Activated CD4-positive, alpha-beta T cell treated with anti-CD3 and anti-CD28 coated beads, Interleukin-2, amount 50 U/mL, for 24 hours (primary cell): ENCODE measurements around the gene GSDMA.
"Not testable (repeated sequence)": the region's sequence is repeated elsewhere in the genome, so short reads cannot be mapped to it uniquely, and the experiment has no call there.

Experiments used
- DNase-seq, 2 donors: peaks; one replicate each; pipeline ENCODE4 v3.0.0-alpha.2; 2020; ENCODE audit warnings: low read depth in 1 of 2, low spot score in 1 of 2

Gene GSDMA

GRCh38 chr17:39996162-39996561 is 33.4 kb downstream of the GSDMA start:
- DNase-seq = no peak

DNA sequence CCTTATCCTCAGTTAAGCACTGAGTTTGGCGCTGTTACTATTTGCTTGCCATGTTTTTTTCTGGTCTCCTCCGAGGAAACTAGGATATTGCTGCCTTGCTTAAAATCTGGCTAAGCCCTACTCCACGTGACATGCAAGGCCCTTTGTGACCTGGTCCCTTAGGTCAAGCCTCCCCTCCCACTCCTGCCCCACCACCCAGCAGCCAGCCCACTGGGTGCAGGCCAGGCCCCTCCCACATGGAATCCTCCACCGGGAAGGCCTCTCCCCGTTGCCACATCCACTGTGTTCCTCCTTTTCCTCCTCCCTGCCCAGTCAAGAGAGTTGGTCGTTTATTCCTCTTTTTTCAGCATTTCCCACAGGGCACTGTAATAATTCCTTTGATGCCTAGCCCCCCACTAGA is 34.0 kb downstream of the GSDMA start:
- DNase-seq = no peak

- DNase-seq = no peak
These were observed 34.7 kb downstream of the GSDMA start for GRCh38 chr17:39997543-39997942.

DNA sequence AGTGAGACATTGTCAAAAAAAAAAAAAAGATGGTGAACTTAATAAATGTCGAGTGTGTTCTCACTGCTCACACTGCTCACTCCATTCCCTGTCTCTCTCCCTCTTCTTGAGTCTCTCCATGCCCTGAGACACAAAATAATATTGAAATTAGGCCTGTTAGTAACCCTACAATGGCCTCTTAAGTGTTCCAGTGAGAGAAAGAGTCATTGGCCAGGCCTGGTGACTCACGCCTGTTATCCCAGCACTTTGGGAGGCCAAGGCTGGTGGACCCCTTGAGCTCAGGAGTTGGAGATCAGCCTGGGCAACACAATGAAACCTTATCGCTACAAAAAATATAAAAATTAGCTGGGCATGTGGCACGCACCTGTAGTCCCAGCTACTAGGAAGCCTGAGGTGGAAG is 36.3 kb downstream of the GSDMA start:
- DNase-seq = no peak

DNA sequence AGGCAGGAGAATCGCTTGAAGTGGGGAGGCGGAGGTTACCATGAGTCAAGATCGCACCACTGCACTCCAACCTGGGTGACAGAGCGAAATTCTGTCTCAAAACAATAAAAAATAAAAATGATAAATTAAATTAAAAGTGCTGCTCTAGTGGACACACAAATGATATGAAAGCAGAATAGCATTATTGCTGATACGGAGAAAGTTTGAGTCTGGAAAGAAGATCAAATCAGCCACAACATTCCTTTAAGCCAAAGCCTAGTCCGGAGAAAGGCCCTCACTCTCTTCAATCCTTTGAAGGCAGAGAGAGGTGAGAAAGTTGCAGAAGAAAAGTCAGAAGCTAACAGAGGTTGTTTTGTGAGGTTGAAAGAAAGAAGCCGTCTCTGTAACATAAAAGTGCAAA is 37.4 kb downstream of the GSDMA start:
- no peak for DNase-seq

DNA sequence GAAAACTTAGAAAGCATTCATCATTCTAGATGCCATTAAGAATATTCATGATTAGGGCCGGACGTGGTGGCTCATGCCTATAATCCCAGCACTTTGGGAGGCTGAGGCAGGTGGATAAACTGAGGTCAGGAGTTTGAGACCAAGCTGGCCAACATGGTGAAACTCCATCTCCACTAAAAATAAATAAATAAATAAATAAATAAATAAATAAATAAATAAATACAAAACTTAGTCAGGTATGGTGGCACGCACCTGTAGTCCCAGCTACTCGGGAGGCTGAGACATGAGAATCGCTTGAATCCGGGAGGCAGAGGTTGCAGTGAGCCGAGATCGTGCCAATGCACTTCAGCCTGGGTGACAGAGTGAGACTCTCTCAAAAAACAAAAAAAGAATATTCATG is 38.5 kb downstream of the GSDMA start:
- DNase-seq = not testable (repeated sequence)

GRCh38 chr17:40004072-40004471 is 41.3 kb downstream of the GSDMA start:
- DNase-seq = no peak

DNA sequence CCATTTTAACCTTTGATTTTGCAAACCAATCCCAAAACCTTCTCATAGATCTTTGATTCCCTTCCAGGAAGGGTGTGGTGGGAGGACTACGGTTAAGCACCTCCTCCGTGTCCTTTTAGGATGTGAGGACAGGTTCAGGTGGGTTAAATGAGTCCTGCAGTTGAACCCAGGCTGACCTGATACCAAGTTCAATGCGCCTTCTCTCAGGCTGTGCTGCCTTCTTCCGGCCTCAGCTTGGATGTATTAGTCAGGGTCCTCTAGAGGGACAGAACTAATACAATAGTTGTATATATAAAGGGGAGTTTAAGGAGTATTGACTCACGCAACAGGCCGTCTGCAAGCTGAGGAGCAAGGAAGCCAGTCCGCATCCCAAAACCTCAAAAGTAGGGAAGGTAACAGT is 41.9 kb downstream of the GSDMA start:
- no peak for DNase-seq

DNA sequence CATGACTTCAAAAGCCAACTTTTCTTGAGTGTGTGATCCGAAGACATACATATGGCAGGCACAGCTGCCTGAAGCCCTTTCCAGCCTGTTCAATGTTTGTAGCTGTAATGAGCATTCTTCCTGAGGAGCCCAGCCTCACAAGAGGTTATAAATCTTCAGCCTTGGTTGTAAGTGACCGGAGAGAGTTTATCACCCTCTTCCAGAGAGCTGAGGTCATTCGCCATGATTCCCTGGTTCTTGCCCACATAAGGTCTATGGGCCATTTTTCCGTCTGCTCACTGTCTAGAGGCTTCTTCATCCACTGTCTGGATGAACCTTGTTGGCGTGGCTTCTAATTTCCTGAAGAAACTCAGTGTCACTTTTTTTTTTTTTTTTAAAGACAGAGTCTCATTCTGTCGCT is 42.7 kb downstream of the GSDMA start:
- DNase-seq = no peak

- not testable (repeated sequence) for DNase-seq
These were observed 48.2 kb downstream of the GSDMA start for GRCh38 chr17:40010946-40011500.

DNA sequence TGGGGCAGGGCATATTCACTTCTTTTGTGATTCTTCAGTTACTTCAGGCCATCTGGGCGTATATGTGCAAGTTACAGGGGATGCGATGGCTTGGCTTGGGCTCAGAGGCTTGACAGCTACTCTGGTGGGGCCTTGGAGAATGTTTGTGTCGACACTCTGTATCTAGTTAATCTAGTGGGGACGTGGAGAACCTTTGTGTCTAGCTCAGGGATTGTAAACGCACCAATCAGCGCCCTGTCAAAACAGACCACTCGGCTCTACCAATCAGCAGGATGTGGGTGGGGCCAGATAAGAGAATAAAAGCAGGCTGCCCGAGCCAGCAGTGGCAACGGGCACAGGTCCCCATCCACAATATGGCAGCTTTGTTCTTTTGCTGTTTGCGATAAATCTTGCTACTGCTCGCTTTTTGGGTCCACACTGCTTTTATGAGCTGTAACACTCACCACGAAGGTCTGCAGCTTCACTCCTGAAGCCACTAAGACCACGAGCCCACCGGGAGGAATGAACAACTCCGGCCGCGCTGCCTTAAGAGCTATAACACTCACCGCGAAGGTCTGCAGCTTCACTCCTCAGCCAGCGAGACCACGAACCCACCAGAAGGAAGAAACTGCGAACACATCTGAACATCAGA is 49.3 kb downstream of the GSDMA start:
- DNase-seq = not testable (repeated sequence)

DNA sequence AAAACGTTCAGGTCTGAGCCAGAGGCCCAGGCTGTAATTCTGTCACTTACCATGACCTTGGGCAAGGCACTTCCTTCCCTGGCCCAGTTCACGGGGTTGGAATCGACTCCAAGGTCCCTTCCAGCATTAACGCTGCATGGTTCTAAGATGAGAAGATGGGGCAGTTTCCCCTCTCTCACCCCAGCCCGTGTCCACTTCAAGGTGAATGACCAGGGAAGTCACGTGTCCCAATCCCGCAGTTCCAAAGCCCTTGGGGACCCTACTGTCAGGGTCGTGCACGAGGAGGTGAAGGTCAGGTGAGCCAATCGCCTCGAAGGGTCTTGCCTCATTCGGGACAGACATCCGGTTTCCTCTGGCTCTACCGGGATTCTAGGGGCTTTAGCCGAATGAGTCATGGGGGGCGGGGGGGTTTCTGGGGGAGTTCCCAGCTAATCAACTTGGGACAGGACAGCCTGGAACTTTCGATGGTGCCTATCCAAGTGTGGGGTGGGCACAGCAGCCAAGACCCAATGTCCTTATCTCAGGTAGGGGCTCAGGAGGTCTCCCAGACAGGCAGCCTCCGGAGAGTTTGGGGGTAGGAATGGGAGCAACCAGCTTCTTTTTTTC is 51.7 kb downstream of the GSDMA start:
- DNase-seq = no peak

GRCh38 chr17:40015005-40015997 is 52.5 kb downstream of the GSDMA start, which contains the start of gene CSF3:
Gene CSF3, plus strand, starts transcription at chr17:40015440. Its CDS starts 35 bp downstream, at chr17:40015475.
- DNase-seq = no peak

GRCh38 chr17:40015998-40016985 is 53.5 kb downstream of the GSDMA start:
- DNase-seq = no peak

GRCh38 chr17:40017422-40018080 is 54.7 kb downstream of the GSDMA start:
- no peak for DNase-seq

DNA sequence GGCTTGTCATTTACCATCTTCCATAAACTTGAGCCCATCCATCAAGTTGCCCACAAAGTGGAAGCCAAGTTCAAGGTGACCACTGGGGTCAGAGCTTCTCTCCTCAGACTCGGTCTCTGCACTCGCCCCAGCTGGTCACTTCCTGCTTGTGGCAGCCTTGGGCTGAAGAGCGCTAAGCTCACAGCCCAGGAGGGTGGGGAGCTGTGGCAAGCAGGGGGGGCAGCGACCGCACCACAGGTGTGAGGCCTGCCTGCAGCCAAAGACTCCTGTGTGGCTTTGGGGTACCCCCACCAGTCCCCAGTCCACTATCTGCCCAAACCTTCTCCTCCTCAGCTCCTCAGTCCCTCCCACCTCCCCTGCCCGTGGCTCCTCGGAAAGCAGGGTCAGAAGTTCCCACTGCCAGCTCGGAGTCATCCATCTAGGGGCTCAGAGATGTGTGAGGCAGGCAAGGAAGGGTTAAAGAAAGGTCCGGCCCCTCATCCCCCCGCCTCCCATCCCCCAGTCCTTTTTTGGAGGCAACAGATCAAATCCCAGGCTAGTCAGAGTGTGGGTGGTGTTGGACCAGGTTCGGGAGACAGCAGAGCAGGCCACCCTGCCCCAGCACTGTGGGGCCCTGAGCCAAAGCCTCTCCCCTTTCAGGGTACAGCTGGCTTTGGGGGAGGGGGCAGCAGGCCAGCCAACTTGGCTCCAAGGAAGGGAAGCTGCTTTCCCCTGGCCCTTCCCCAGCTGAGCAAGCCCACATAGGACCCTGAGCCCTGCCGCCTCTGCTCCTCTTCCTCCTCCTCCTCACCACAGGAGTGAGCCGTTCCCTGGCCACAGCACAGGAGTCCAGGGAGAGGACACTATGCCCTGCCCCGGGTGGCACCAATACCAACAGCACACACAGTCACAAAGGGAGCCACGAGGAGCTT is 55.7 kb downstream of the GSDMA start:
- no peak for DNase-seq

GRCh38 chr17:40019140-40019991 is 56.6 kb downstream of the GSDMA start:
- DNase-seq = no peak

- DNase-seq = no peak
These were observed 57.3 kb downstream of the GSDMA start for GRCh38 chr17:40020146-40020545.
